Measurements from ENCODE around the gene HYI.

HYI gene

GRCh38 chr1:43444151-43444828 is 9.4 kb downstream of the HYI start:
- no peak for FAIRE-seq

- FAIRE-seq = no peak
These were observed 10.4 kb downstream of the HYI start for GRCh38 chr1:43443197-43443946.

DNA sequence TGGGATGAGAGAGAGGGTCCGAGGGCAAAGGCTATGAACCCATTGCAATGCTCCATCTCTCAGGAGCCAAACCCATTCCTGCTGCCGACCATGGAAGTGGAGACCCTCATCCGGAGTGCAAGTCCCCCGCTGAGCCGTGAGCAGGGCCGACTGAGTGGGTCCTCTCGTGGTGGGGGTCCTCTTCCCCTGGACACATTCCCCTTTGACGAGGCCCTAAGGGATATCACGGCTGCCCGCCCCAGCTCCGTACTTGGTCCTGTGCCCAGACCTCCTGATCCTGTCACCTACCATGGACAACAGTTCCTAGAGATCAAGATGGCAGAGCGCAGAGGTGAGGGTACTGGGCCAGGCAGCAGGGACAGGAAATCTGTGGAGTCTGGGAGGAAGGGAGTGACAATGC is 11.0 kb downstream of the HYI start:
- no peak for FAIRE-seq

GRCh38 chr1:43441894-43442637 is 11.7 kb downstream of the HYI start:
- FAIRE-seq = no peak

GRCh38 chr1:43441166-43441893 is 12.4 kb downstream of the HYI start:
- no peak for FAIRE-seq

DNA sequence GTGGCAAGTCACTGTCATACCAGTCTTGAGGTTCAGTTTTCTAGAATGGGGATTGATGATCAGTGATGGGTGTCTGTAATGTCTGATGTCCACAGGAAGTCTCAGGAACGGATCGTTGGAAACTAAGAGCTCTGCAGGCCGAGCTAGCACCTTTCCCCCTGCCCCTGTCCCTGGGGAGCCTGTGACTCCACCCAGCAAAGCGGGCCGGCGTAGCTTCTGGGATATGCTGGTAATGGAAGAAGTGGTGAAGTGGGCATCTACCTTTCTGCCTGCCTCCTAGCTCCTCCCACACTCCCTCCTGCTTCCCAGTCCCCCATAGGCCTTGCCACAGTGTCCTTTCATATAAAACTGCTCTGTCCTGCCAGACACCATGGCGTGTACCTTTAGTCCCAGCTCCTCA is 13.4 kb downstream of the HYI start:
- FAIRE-seq = no peak

GRCh38 chr1:43439781-43440180 is 13.9 kb downstream of the HYI start:
- FAIRE-seq = no peak

- no peak for FAIRE-seq
These were observed 14.7 kb downstream of the HYI start for GRCh38 chr1:43438953-43439581.

GRCh38 chr1:43438576-43438952 is 15.2 kb downstream of the HYI start:
- FAIRE-seq = no peak

- no peak for FAIRE-seq
These were observed 15.7 kb downstream of the HYI start for GRCh38 chr1:43438006-43438405.

- no peak for FAIRE-seq
These were observed 16.4 kb downstream of the HYI start for GRCh38 chr1:43437031-43437973.

- no peak for FAIRE-seq
These were observed 17.4 kb downstream of the HYI start for GRCh38 chr1:43436371-43436770.

DNA sequence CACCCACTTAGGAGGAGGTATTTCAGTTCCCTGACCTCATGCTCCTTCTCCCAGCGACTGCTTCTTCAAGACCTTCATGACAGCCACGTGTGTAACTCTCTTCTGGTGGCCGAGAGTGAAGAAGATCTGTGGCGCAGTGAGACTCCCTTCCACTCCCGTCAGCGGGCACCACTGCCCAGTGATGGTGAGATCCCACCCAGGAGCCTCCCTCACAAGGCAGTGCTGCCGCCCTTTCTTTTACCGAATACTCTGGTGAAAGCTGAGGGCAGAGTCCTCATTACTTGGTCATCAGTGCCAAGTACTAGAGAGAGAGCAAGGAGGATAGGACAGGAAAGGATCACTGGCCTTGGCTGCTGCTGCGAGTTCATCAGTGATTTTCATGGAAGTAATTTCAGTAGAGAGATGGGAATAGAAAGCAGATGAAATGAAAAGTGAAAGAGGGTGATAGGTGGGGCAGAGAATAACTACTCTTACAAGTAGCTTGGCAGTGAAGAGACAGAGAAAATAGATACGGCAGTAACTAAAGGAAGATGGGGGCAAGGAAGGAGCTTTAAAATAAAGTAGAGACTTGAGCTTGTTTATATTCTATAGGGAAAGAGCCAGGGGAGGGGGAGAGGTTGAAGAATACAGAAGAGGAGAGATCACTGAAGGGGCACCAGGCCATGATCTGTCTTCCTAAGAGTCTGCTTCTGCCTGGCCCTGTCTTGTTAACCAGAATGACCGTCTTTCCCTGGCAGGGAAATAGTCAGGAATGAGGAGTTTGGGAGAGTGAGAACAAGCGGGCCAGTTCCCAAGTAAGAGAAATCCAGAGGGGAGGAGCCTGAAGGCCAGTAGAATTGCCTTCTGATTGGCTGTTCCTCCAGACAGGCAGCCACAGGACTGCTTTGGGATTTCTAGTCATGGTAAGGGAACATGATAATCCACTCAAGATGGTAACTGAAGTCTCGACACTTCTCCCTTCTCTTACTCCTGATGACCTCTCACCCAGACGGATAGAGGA is 18.3 kb downstream of the HYI start:
- no peak for FAIRE-seq

GRCh38 chr1:43434256-43434655 is 19.5 kb downstream of the HYI start:
- FAIRE-seq = no peak

DNA sequence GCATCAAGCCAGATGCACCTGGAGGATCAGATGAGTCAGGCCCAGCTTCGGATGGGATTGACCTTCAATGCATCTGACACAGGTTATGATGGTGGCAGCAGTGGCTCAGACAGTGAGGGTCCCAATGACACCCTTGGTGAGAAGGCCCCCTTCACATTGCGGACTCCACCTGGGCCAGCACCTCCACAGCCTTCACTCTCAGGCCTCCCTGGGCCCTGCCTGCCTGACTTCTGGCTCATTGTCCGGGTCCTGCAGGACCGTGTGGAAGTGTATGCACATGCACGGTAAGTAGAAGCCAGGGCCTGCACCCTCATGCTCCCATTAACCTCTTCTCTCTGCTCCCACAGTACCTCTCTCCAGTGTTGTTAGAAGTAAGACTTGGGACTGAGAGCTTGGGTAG is 20.8 kb downstream of the HYI start:
- no peak for FAIRE-seq

- FAIRE-seq = no peak
These were observed 21.4 kb downstream of the HYI start for GRCh38 chr1:43432171-43432860.

- no peak for FAIRE-seq
These were observed 22.1 kb downstream of the HYI start for GRCh38 chr1:43431676-43432075.

GRCh38 chr1:43430831-43431230 is 22.9 kb downstream of the HYI start:
- FAIRE-seq = no peak

- FAIRE-seq = no peak
These were observed 25.8 kb downstream of the HYI start for GRCh38 chr1:43427941-43428340.

DNA sequence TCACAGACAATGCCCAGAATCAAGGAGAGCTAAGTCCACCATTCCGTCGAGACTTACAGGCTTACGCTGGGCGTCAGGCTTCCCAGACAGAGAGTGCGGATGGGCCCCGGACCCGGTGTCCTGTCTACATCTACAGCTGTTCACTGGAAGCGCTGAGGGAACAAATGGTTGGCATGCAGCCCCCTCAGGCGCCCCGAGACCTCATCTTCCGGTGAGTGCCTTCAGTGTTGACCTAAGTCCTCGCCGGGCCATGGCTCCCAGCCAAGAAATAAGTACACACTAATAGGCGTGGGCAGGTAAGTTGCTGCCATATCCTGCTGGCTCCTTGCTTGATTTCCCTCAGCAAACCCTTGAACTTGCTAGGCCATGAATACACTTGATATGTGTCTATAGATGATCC is 26.2 kb downstream of the HYI start:
- no peak for FAIRE-seq
